22Rv1 (cell line): ENCODE results near the gene ZNF239.
"Not testable (repeated sequence)": the region's sequence is repeated elsewhere in the genome, so short reads cannot be mapped to it uniquely, and the experiment has no call there.

Source experiments
- CTCF ChIP-seq: fragments of 450-650 bp; IDR thresholded peaks from 2 replicates; pipeline ENCODE4 v1.5.1; 2017; ENCODE audit warnings: mild to moderate bottlenecking
- ZFX ChIP-seq: fragments of 450-650 bp; IDR thresholded peaks from 2 replicates; pipeline ENCODE4 v1.6.1; 2017; ENCODE audit warnings: antibody characterized with exemption, borderline replicate concordance

GRCh38 chr10:43586730-43587115 is 12.3 kb upstream of the ZNF239 start:
- TF ChIP-seq CTCF, ZFX: not testable (repeated sequence)
